Tibial nerve (tissue), 4 donors: ENCODE measurements around the gene TXNDC15. TPM values are rescaled to one million over a fixed set of nuclear protein-coding genes. Genes with fewer than 3 reads are reported as not detected.
"Not testable (repeated sequence)": the region's sequence is repeated elsewhere in the genome, so short reads cannot be mapped to it uniquely, and the experiment has no call there.

Source experiments
- DNase-seq, 2 donors: peaks; one replicate each; pipeline ENCODE4 v3.0.0-alpha.2; 2019; ENCODE audit warnings: low spot score in 2 of 2
- H3K27ac ChIP-seq, 4 donors: fragments of 200-600 bp; sonication (generic) in 3 of 4; one replicate each; pipeline ENCODE4 v1.5.1; 2017 to 2019; ENCODE audit warnings: mild to moderate bottlenecking in 1 of 4
- H3K27me3 ChIP-seq, 2 donors: fragments of 200-600 bp; sonication (generic) in 1 of 2; one replicate each; pipeline versions ENCODE4 v1.5.1 to v1.6.0; 2017 to 2019
- H3K36me3 ChIP-seq, 3 donors: fragments of 200-600 bp; sonication (generic); one replicate each; pipeline ENCODE4 v1.5.1; 2018 to 2019
- H3K4me1 ChIP-seq, 4 donors: fragments of 200-600 bp; sonication (generic) in 3 of 4; one replicate each; pipeline ENCODE4 v1.5.1; 2017 to 2019
- H3K4me3 ChIP-seq, 4 donors: fragments of 200-600 bp; sonication (generic) in 3 of 4; one replicate each; pipeline ENCODE4 v1.5.1; 2017 to 2019; ENCODE audit warnings: mild to moderate bottlenecking in 1 of 4, moderate library complexity in 1 of 4
- H3K9me3 ChIP-seq, 4 donors: fragments of 200-600 bp; sonication (generic) in 3 of 4; one replicate each; pipeline ENCODE4 v1.5.1; 2017 to 2019
- CTCF ChIP-seq, 5 experiments: fragments of 200-600 bp in 3 of 5; fragments of 450-650 bp in 2 of 5; sonication (generic) in 3 of 5; IDR thresholded peaks; one replicate each; pipeline ENCODE4 v1.5.1; 2016 to 2019; ENCODE audit warnings: antibody characterized with exemption in 5 of 5, mild to moderate bottlenecking in 3 of 5, moderate library complexity in 2 of 5
- EP300 ChIP-seq, 2 donors: sonication (generic); formaldehyde crosslinking; IDR thresholded peaks; one replicate each; pipeline ENCODE4 v1.6.1; 2017; ENCODE audit warnings: antibody characterized with exemption in 2 of 2, mild to moderate bottlenecking in 1 of 2
- POLR2A ChIP-seq, 2 donors: fragments of 450-650 bp; IDR thresholded peaks; one replicate each; pipeline ENCODE4 v1.6.1; 2017; ENCODE audit warnings: antibody characterized with exemption in 2 of 2, mild to moderate bottlenecking in 2 of 2, moderate library complexity in 2 of 2
- WGBS, 2 donors: methylation state at CpG; one replicate each; pipeline ENCODE4 v1.1.5; 2018; 5-methylcytosine and 5-hydroxymethylcytosine counted together
- total RNA-seq, 4 donors: library from RNA; depleted of rRNA; stranded (reverse); fragments of >200 nt; gene quantifications; one replicate each; pipeline ENCODE4 v1.1.0, GENCODE V29; 2016

The TXNDC15 gene
- total RNA-seq, 4 donors from 2014 or later = 72.8 to 118 (median 84.8) TPM

GRCh38 chr5:134845852-134846640, 28.1 kb upstream of the TXNDC15 start, which contains the start of gene C5orf24:
C5orf24 (plus strand) TSS chr5:134845968; CDS start chr5:134854901, 8,933 bp downstream.
- WGBS, 2 donors = 0 to 1% methylated on average over 26 to 44 of the region's 84 CpGs
- Histone ChIP-seq H3K36me3 (peaks cover 0 to 12% (median 0%) of the 10 kb centered on the region in 3 donors), H3K27ac (peak within 1 kb of the TSS; percentile 88 to 96 (median 94)), H3K4me1 (peaks cover 0 to 42% (median 15%) of the 10 kb centered on the region in 4 donors), H3K4me3 (peak within 1 kb of the TSS; percentile 78 to 97 (median 87)), H3K27me3 (no peaks in the 10 kb centered on the region), H3K9me3 (no peaks in the 10 kb centered on the region)
- TF ChIP-seq POLR2A (IDR thresholded peaks at IDR 0.05) (peak; percentile 96 to 97), EP300 (IDR thresholded peaks at IDR 0.05) (peak in 1 of 2 donors; percentile 90), CTCF (IDR thresholded peaks at IDR 0.05) (peak in 2 of 5 experiments; percentile 41 to 47)
- peak; percentile 89 to 90 for DNase-seq

DNA sequence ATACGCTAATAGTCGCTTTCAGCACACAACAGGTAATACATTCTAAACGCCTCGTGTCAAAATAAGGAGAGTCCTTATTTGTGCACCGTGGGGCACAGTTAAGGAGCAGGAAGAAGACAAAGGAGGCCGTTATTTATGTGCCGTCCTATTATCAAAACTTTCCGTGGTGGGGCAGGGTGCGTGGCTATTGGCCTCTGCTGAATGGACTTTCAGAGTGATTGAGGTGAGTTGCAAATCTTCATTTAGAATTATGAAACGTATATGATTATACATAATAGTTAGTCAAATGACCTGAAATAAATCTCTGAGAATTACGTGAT, 27.6 kb upstream of the TXNDC15 start:
- Histone ChIP-seq H3K4me3 (peak overlapping the region; percentile 78 to 97 (median 87)), H3K27me3 (no peaks in the 10 kb centered on the region), H3K9me3 (no peaks in the 10 kb centered on the region), H3K36me3 (peaks cover 0 to 12% (median 0%) of the 10 kb centered on the region in 3 donors), H3K27ac (peak overlapping the region; percentile 88 to 96 (median 94)), H3K4me1 (peaks cover 0 to 48% (median 18%) of the 10 kb centered on the region in 4 donors)
- WGBS, 2 donors = 0 to 2% methylated on average over 11 of the region's 11 CpGs
- no peak for DNase-seq
- no peak for TF ChIP-seq CTCF (IDR thresholded peaks at IDR 0.05)
- no peak for TF ChIP-seq EP300 (IDR thresholded peaks at IDR 0.05)
- TF ChIP-seq POLR2A (IDR thresholded peaks at IDR 0.05) = no peak

DNA sequence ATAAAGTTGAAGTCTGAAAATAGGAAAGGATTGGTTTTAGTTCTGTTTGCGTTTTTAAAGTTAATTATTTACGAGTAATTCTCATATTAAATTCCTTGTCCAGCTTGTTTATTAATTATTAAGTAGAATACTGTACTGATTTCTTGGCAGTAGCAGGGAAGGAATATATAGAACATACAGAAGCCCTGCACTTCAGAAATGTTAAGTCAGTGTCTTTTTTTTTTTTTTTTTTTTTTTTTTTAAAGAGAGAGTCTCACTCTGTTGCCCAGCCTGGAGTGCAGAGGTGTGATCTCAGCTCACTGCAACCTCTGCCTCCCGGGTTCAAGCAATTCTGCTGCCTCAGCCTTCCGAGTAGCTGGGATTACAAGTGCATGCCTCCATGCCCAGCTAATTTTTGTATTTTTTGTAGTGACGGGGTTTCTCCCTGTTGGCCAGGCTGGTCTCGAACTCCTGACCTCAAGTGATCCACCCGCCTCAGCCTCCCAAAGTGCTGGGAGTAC, 24.7 kb upstream of the TXNDC15 start:
- H3K27ac ChIP-seq, H3K4me3 ChIP-seq, DNase-seq, H3K27me3 ChIP-seq, H3K9me3 ChIP-seq: not testable (repeated sequence)
- 84 to 85% methylated on average over 7 of the region's 7 CpGs for WGBS, 2 donors
- H3K36me3 ChIP-seq = peaks cover 0 to 30% (median 2%) of the 10 kb centered on the region in 3 donors
- H3K4me1 ChIP-seq = peaks cover 0 to 58% (median 19%) of the 10 kb centered on the region in 4 donors

GRCh38 chr5:134851307-134851923, 22.8 kb upstream of the TXNDC15 start:
- no peak for DNase-seq
- TF ChIP-seq CTCF (IDR thresholded peaks at IDR 0.05) (peak in 1 of 5 experiments; percentile 28), EP300 (IDR thresholded peaks at IDR 0.05) (no peak)
- Histone ChIP-seq H3K27me3 (no peaks in the 10 kb centered on the region), H3K4me3 (no peak overlapping the region), H3K36me3 (peaks cover 0 to 48% (median 2%) of the 10 kb centered on the region in 3 donors), H3K27ac (no peak overlapping the region), H3K9me3 (no peaks in the 10 kb centered on the region), H3K4me1 (peaks cover 0 to 55% (median 15%) of the 10 kb centered on the region in 4 donors)
- 45 to 59% methylated on average over 1 of the region's 1 CpG for WGBS, 2 donors

GRCh38 chr5:134856465-134856864, 17.7 kb upstream of the TXNDC15 start:
- H3K4me3 ChIP-seq, DNase-seq, H3K27ac ChIP-seq, H3K9me3 ChIP-seq, H3K27me3 ChIP-seq: not testable (repeated sequence)
- 89 to 91% methylated on average over 7 of the region's 7 CpGs for WGBS, 2 donors
- Histone ChIP-seq H3K4me1 (peaks cover 0 to 33% (median 2%) of the 10 kb centered on the region in 4 donors), H3K36me3 (peaks cover 0 to 80% (median 2%) of the 10 kb centered on the region in 3 donors)

- no peaks in the 10 kb centered on the region for H3K27me3 ChIP-seq
- no peaks in the 10 kb centered on the region for H3K9me3 ChIP-seq
- no peak for DNase-seq
- no peak for TF ChIP-seq EP300 (IDR thresholded peaks at IDR 0.05)
- no peak for TF ChIP-seq CTCF (IDR thresholded peaks at IDR 0.05)
- no peak for TF ChIP-seq POLR2A (IDR thresholded peaks at IDR 0.05)
- WGBS, 2 donors = 42 to 48% methylated on average over 3 of the region's 3 CpGs
- H3K4me3 ChIP-seq = no peak overlapping the region
- no peak overlapping the region for H3K27ac ChIP-seq
- peaks cover 0 to 26% (median 1%) of the 10 kb centered on the region in 4 donors for H3K4me1 ChIP-seq
- peaks cover 0 to 83% (median 2%) of the 10 kb centered on the region in 3 donors for H3K36me3 ChIP-seq
Measured at GRCh38 chr5:134857401-134857800, 16.8 kb upstream of the TXNDC15 start.
